WTC11 (cell line): ENCODE results near the gene RNF169. TPM values are rescaled to one million over a fixed set of nuclear protein-coding genes. Genes with fewer than 3 reads are reported as not detected.
A peak's percentile ranks its signal among the peaks of the same experiment; 100 is the strongest.

Source experiments
- ATAC-seq: fragments of 200-7000 bp; cut with Tn5 transposase; 2 replicates; pipeline ENCODE4 v1.10.0; 2021; ENCODE audit warnings: mild to moderate bottlenecking, moderate library complexity
- CTCF ChIA-PET: fragments of 300-600 bp; sonication (Branson Sonifier 250); formaldehyde crosslinking; loops from one replicate; lab custom pipeline; 2021; ENCODE audit warnings: antibody characterized with exemption; lab: Charles Lee
- POLR2A ChIA-PET: fragments of 350-600 bp; sonication (Branson Sonifier 250); formaldehyde crosslinking; loops from one replicate; lab custom pipeline; 2021; ENCODE audit warnings: antibody characterized with exemption; lab: Charles Lee
- DNase-seq: peaks from one replicate; pipeline ENCODE4 v3.0.0; 2021; ENCODE audit warnings: low spot score
- H3K27ac Mint-ChIP-seq: 2 replicates; pipeline ENCODE4 v1.8.0; 2021; ENCODE audit warnings: mixed read lengths
- H3K27me3 Mint-ChIP-seq: 2 replicates; pipeline ENCODE4 v1.8.0; 2021; ENCODE audit warnings: low read depth, mild to moderate bottlenecking, moderate library complexity, mixed read lengths
- H3K36me3 Mint-ChIP-seq: 2 replicates; pipeline ENCODE4 v1.8.0; 2021; ENCODE audit warnings: mixed read lengths
- H3K4me1 Mint-ChIP-seq: 2 replicates; pipeline ENCODE4 v1.8.0; 2022; ENCODE audit warnings: mixed read lengths
- H3K4me3 Mint-ChIP-seq: 2 replicates; pipeline ENCODE4 v1.8.0; 2021; ENCODE audit warnings: mild to moderate bottlenecking, moderate library complexity, mixed read lengths
- H3K9me3 Mint-ChIP-seq: 2 replicates; pipeline ENCODE4 v1.8.0; 2021; ENCODE audit warnings: mixed read lengths
- ATF1 ChIP-seq: sonication (generic); formaldehyde crosslinking; IDR thresholded peaks from 2 replicates; pipeline ENCODE4 v1.8.1; 2023; ENCODE audit warnings: mild to moderate bottlenecking, moderate library complexity, missing genetic modification reagents
- CBFB ChIP-seq: sonication (generic); formaldehyde crosslinking; IDR thresholded peaks from 2 replicates; pipeline ENCODE4 v1.8.1; 2022; ENCODE audit warnings: mild to moderate bottlenecking, low read depth, missing genetic modification reagents
- CTCF ChIP-seq: fragments of 200-600 bp; IDR thresholded peaks from 2 replicates; pipeline ENCODE4 v1.8.0; 2022; ENCODE audit warnings: antibody characterized with exemption
- MAX ChIP-seq: sonication (generic); formaldehyde crosslinking; IDR thresholded peaks from 2 replicates; pipeline ENCODE4 v1.8.0; 2022; ENCODE audit warnings: mild to moderate bottlenecking, missing genetic modification reagents
- SMAD3 ChIP-seq: sonication (generic); formaldehyde crosslinking; IDR thresholded peaks from 2 replicates; pipeline ENCODE4 v1.8.0; 2022; ENCODE audit warnings: missing genetic modification reagents, mild to moderate bottlenecking, borderline replicate concordance
- TEAD4 ChIP-seq: sonication (generic); formaldehyde crosslinking; IDR thresholded peaks from 2 replicates; pipeline ENCODE4 v1.8.0; 2022; ENCODE audit warnings: mild to moderate bottlenecking, missing genetic modification reagents
- ZBTB21 ChIP-seq: sonication (generic); formaldehyde crosslinking; IDR thresholded peaks from 2 replicates; pipeline ENCODE4 v1.8.1; 2023; ENCODE audit warnings: mild to moderate bottlenecking, missing genetic modification reagents, borderline replicate concordance
- ZNF423 ChIP-seq: fragments of 250-450 bp; sonication (Bioruptor Pico); IDR thresholded peaks from 2 replicates; pipeline ENCODE4 v2.1.2; 2022; ENCODE audit warnings: mild to moderate bottlenecking, moderate library complexity
- ZNF671 ChIP-seq: fragments of 250-450 bp; sonication (Bioruptor Pico); IDR thresholded peaks from 2 replicates; pipeline ENCODE4 v1.8.0; 2021; ENCODE audit warnings: mild to moderate bottlenecking
- microRNA-seq: library from miRNA; unstranded; fragments of <30 nt; microRNA quantifications from one replicate; pipeline ENCODE4 v1.2.0, GENCODE V29; 2022; ENCODE audit warnings: borderline number of aligned reads
- total RNA-seq: library from RNA; stranded (reverse); gene quantifications from 3 replicates; pipeline ENCODE4 v1.2.3, GENCODE V29; 2021
- TF ChIP-seq, protein P1 (sequence below): sonication (generic); formaldehyde crosslinking; IDR thresholded peaks from 2 replicates; pipeline ENCODE4 v1.8.0; 2023; ENCODE audit warnings: missing genetic modification reagents
- TF ChIP-seq, protein P2 (sequence below): sonication (generic); formaldehyde crosslinking; IDR thresholded peaks from 2 replicates; pipeline ENCODE4 v1.8.1; 2023; ENCODE audit warnings: mild to moderate bottlenecking, missing genetic modification reagents, moderate library complexity

Gene RNF169
- total RNA-seq, 1 experiment from 2014 or later, result 13.6 TPM

GRCh38 chr11:74871037-74871436 lies 122.4 kb downstream of the RNF169 start:
- no peak overlapping the region for H3K4me3 Mint-ChIP-seq
- no peak overlapping the region for H3K27ac Mint-ChIP-seq
- ATAC-seq (no peak), DNase-seq (no peak)
- POLR2A ChIA-PET, result no interaction called here
- no peaks in the 10 kb centered on the region; the same call in 1 of the 2 replicates for H3K27me3 Mint-ChIP-seq
- H3K36me3 Mint-ChIP-seq, result peaks cover 92% of the 10 kb centered on the region
- TF ChIP-seq ATF1 (CRISPR knock-in tag) (no peak), SMAD3 (no peak), CBFB (no peak), MAX (CRISPR knock-in tag) (no peak), ZNF423 (CRISPR knock-in tag) (no peak), ZNF671 (CRISPR knock-in tag) (no peak), TEAD4 (CRISPR knock-in tag) (no peak)
- TF ChIP-seq, protein P1, sequence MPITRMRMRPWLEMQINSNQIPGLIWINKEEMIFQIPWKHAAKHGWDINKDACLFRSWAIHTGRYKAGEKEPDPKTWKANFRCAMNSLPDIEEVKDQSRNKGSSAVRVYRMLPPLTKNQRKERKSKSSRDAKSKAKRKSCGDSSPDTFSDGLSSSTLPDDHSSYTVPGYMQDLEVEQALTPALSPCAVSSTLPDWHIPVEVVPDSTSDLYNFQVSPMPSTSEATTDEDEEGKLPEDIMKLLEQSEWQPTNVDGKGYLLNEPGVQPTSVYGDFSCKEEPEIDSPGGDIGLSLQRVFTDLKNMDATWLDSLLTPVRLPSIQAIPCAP (CRISPR knock-in tag), result no peak
- CTCF ChIA-PET, result interaction anchor here (0.5 to 1.3 kb wide), 2 partner anchors 161 to 170 kb away, joined by 3 read pairs; no protein-coding TSS in a partner anchor
- H3K4me1 Mint-ChIP-seq, result no peaks in the 10 kb centered on the region
- H3K9me3 Mint-ChIP-seq, result peaks cover 87% of the 10 kb centered on the region

- H3K27ac Mint-ChIP-seq, result no peak overlapping the region
- no peak for ATAC-seq
- no peak overlapping the region for H3K4me3 Mint-ChIP-seq
Observed at GRCh38 chr11:74877132-74877531, 128.5 kb downstream of the RNF169 start.

More at GRCh38 chr11:74877132-74877531, 128.5 kb downstream of the RNF169 start:
- Mint-ChIP-seq H3K9me3 (peaks cover 41% of the 10 kb centered on the region), H3K27me3 (no peaks in the 10 kb centered on the region), H3K36me3 (peaks cover 46% of the 10 kb centered on the region), H3K4me1 (no peaks in the 10 kb centered on the region)
- no peak for DNase-seq
- TF ChIP-seq, protein P2, sequence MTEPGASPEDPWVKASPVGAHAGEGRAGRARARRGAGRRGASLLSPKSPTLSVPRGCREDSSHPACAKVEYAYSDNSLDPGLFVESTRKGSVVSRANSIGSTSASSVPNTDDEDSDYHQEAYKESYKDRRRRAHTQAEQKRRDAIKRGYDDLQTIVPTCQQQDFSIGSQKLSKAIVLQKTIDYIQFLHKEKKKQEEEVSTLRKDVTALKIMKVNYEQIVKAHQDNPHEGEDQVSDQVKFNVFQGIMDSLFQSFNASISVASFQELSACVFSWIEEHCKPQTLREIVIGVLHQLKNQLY (CRISPR knock-in tag), result no peak
- TF ChIP-seq ZBTB21, result no peak
- TF ChIP-seq CTCF, result peak; percentile 71
- POLR2A ChIA-PET, result no interaction called here
- CTCF ChIA-PET, result no interaction called here

Small RNA genes lying within 50 kb of the gene (microRNA-seq; reads per million reads assigned to microRNA genes)
- not detected for gene MIR4696

Other genes starting within 250 kb of the RNF169 start
- 21.9 to 24.1 TPM (median 23.4 TPM) in 3 replicates for gene POLD3, start 156.3 kb upstream of the RNF169 start, total RNA-seq
- 0.25 to 0.55 TPM (median 0.37 TPM) in 3 replicates for gene CHRDL2, start 17.4 kb upstream of the RNF169 start, total RNA-seq
- gene XRRA1, start 200.2 kb downstream of the RNF169 start, total RNA-seq, result 10.0 to 12.2 TPM (median 10.4 TPM) in 3 replicates
- gene SPCS2, start 200.4 kb downstream of the RNF169 start, total RNA-seq, result 116 to 132 TPM (median 116 TPM) in 3 replicates
- 13.5 to 16.4 TPM (median 15.9 TPM) in 3 replicates for gene NEU3, start 240.1 kb downstream of the RNF169 start, total RNA-seq